DMS114 treated with DMSO at 0.1 percent for 48 hours (cell line): ENCODE results near the gene IL32.
"Not testable (repeated sequence)": the region's sequence is repeated elsewhere in the genome, so short reads cannot be mapped to it uniquely, and the experiment has no call there.

Experiments used
- DNase-seq: peaks from one replicate; lab custom pipeline; 2025; ENCODE audit not compliant: unreplicated experiment; lab: John Stamatoyannopoulos, UW

Gene IL32

DNA sequence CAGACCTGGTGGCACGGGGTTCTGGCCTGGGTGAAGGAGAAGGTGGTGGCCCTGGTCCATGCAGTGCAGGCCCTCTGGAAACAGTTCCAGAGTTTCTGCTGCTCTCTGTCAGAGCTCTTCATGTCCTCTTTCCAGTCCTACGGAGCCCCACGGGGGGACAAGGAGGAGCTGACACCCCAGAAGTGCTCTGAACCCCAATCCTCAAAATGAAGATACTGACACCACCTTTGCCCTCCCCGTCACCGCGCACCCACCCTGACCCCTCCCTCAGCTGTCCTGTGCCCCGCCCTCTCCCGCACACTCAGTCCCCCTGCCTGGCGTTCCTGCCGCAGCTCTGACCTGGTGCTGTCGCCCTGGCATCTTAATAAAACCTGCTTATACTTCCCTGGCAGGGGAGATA lies 3.7 kb downstream of the IL32 start:
- not testable (repeated sequence) for DNase-seq

DNA sequence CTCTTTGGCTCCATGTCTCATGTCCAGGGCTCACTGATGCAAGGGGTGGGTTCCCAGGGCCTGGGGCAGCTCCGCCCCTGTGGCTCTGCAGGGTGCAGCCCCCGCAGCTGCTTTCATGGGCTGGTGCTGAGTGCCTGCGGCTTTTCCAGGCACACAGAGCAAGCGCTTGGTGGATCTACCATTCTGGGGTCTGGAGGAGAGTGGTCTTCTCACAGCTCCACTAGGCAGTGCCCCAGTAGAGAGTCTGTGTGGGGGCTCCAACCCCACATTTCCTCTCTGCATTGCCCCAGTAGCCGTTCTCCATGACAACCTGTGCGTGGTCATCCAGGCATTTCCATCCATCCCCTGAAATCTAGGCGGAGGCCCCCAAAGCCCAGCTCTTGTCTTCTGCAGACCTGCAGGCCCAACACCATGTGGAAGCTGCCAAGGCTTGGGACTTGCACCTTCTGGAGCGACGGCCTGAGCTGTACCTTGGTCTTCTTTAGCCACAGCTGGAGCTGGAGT lies 5.2 kb downstream of the IL32 start:
- DNase-seq = no peak

DNA sequence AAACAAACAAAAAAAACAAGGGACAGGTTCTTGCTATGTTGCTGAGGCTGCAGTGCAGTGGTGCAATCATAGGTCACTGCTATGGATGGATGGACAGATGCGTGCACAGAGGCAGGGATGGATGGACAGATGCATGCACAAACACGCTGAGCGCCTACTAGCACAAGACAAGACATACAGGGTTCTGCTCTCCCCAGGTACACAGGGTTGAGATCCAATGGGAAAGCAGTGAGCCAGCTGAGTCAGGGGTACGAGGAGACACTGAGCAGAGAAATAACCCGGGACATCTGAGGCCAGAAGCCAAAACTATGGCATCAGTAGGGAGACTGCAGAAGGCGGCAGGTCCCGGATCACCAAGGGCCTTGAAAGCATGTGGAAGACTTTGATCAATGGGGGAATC lies 6.2 kb downstream of the IL32 start:
- DNase-seq = no peak

DNA sequence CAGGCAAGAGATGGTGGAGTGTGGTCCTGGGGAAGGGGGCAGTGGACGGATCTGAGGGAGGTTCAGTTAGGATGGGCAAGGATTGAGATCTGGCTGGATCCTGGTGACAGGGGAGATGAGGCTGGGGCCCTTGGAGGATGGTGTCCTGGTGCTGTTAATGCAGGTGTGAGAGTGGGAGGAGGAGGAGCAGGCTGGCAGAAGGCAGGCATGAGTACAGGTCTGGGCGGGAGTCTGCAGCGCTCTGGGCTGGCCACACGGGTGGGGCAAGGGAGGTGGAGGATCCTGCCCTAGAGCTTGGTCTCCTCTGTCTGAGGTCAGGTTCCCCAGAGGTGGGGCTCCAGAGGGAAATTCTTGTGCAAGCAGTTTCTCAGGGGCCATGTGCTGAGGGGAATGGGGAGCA lies 6.7 kb downstream of the IL32 start:
- not testable (repeated sequence) for DNase-seq

DNA sequence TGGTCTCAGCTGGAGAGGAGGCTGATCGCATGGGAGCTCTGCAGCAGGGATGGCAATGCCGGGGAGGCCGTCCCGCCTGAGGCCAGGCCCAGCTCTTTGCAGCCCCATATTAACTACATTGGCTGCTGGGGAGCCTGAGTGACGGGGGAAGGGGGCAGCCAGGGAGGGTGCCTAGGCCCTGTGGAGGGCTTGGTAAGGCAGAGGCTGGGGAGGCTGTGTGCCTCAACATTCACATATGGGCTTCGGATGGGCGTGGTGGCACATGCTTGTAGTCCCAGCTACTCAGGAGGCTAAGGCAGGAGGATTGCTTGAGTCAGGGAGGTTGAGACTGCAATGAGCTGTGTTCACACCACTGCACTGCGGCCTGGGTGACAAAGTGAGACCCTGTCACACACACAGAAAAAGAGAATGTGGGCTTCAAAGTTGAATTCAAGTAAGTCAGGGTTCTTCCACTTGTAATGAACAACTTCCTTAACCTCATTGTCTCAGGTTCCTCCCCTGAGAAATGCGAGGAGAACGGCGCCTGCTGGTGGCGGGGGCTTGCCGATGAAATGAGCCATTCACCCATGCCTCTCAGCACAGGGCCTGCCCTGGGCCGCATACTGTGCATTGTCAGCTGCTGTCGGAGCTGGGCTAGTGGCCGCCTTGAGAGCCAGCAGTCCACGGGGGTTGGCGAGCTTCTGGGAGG lies 7.3 kb downstream of the IL32 start:
- DNase-seq = not testable (repeated sequence)

DNA sequence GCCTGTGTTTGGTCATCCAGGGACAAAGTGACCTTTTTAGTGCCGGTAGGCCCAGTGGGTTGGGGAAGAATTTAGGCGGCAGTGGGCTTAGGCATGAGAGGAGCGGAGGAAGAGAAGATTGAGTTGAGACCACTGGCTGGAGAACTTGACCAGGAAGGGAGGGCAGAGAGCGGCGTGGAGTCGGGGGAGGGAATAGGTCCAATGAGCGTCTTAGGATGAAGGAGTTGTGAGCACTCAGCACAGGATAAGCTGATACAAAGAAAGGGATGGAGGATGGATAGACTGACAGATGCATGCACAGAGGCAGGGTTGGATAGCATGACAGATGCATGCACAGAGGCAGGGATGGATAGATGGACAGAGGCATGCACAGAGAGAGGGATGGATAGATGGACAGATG lies 8.0 kb downstream of the IL32 start:
- DNase-seq = no peak

DNA sequence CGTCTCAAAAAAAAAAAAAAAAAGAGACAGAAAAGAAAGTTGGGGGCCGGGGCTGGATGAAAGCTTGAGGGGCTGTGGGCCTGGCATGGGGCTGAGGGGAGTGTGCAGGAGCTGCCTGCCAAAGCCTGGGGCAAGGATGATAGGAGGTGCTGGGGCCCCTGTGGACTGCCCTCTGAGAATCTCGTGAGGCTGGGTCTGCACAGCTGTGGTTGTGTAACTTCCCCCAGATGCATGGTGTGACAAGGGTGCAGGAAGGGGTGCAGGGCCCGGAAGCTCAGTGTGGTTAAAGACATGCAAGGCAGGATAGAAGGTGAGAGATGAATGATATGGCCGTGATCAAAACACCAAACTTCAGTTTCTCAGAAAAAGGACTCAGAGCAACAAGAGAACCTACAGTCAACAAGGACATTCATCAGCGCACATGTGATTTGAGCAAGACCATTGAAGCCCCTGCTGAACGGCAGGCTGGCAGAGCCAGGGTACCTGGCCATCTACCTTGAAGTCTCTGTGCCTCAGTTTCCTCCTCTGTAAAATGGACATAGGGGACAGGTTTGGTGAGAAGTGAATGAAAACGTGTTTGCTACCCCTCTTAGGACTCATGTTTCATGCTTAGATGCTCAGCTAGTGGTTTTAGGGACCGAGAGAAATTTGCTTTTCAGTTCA lies 9.6 kb downstream of the IL32 start:
- DNase-seq = no peak

DNA sequence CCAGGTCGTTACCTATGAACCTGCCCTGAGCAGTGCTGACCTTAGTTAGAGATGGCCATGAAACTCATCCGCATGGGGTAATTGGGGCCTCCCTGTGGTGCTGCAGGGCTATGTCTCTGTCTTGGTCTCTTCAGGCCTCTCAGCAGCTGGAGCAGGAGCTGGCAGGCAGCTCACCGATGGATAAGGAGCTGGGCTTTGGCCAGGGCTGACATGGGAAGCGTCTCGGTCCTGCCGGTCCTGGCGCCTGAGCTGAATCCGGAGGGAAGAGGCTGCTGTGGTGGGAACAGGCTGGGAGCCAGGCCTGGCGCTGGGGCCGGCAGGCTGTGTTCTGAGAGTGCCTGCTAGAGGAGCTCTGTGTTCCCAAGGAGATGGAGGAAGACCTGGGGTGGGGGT lies 10.1 kb downstream of the IL32 start:
- no peak for DNase-seq

DNA sequence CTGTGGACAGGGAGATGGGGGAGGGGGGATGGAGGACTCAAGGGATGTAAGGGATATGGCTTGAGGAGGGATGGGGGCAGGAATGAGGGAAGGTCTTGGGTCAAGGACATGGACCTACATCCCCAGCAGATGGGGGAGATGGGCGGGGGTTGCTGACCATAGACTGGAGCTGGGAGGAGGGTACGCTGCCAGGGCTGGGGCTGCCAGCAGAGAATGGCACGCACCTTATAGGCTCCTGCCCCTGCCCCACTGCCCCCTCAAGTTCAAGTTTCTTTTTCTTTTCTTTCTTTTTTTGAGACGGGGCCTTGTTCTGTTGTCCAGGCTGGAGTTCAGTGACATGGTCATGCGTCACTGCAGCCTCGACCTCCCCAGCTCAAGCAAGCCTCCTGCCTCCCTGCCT lies 10.5 kb downstream of the IL32 start:
- DNase-seq = not testable (repeated sequence)

DNA sequence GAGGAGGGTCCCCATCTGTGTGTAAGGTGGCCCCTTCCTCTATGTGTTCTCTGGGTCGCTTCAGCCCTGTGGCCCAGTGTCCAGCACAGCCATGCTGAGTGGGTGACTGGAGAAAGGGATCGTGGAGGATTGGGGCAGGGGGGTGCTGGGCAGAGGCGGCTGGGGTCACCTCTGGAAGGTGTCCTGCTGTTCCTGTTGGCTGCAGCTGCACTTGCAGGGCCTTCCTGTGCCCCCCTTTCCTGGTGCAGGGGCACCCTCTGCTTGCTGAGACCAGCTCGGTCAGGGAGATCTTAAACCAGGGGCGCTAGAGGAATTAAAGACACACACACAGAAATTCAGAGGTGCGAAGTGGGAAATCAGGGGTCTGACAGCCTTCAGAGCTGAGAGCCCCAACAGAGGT lies 11.1 kb downstream of the IL32 start:
- DNase-seq = no peak

DNA sequence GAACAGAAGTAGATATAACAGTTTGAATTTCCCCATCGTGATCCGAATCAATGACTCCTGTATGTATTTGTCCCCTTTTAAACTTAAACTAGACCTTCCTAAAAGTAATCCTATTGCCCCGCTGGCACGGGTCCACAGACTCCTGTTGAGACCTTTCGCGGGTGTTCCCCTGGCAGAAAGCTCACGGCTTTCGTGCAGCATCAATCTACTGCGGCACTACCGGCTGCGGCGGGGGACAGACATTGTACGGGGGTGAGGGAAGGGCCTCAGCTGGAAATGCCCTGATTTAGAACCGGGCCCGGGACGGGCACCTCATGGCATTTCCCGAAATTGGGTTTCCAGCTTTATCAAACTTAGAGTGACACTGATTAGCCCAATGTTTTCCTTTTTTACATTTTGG lies 14.6 kb downstream of the IL32 start:
- no peak for DNase-seq

DNA sequence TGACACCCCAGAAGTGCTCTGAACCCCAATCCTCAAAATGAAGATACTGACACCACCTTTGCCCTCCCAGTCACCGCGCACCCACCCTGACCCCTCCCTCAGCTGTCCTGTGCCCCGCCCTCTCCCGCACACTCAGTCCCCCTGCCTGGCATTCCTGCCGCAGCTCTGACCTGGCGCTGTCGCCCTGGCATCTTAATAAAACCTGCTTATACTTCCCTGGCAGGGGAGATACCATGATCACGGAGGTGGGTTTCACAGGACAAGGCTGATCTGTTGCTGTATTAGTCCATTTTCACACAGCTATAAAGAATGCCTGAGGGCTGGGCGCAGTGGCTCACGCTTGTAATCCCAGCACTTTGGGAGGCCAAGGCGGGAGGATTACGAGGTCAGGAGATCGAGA lies 16.5 kb downstream of the IL32 start:
- DNase-seq = not testable (repeated sequence)

DNA sequence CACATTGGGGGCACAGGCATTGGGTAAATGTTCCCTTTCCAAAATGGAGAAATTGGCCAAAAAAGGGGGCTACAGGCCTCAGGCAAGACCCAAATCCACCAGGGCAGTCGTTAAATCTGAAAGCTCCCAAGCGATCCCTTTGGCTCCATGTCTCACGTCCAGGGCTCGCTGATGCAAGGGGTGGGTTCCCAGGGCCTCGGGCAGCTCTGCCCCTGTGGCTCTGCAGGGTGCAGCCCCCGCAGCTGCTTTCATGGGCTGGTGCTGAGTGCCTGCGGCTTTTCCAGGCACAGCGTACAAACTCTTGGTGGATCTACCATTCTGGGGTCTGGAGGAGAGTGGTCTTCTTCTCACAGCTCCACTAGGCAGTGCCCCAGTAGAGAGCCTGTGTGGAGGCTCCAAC lies 18.0 kb downstream of the IL32 start:
- not testable (repeated sequence) for DNase-seq

DNA sequence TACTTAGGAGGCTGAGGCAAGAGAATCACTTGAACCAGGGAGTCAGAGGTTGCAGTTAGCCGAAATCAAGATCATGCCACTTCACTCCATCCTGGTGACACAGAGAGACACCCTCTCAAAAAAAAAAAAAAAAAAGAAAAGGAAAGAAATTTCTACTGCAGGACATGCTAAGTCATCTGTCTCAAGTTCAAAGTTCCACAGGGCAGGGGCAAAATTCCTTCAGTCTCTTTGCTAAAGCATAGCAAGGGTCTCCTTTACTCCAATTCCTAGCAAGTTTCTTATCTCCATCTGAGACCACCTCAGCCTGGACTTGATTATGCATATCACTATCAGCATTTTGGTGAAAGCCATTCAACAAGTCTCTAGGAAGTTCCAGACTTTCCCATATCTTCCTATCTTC lies 19.1 kb downstream of the IL32 start:
- no peak for DNase-seq

DNA sequence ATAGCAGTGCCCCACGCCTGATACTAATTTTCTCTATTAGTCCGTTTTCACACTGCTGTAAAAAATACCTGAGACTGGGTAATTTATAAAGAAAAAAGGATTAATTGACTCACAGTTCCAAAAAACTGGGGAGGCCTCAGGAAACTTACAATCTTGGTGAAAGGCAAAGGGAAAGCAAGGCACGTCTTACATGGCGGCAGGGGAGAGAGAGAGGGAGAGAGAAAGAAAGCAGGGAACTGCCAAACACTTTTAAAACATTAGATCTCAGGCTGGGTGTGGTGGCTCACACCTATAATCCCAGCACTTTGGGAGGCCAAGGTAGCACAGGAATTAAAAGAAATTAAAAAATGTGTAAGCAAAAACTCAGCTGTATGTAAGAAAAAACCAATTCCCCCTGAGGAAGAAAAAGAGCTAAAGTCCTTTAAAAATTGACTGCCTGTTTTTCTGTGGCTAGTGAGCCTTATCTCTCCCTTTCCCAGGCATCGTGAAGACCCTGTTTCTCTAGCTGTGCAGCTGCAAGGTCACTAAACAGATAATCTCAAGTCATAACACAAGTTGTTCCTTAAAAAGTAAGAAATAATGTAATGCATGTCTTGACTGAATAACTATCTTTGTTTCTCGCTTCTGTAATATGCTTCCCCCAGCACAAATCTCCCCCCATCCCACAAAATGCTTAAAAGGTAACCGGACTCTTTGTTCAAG lies 19.7 kb downstream of the IL32 start:
- DNase-seq = no peak

DNA sequence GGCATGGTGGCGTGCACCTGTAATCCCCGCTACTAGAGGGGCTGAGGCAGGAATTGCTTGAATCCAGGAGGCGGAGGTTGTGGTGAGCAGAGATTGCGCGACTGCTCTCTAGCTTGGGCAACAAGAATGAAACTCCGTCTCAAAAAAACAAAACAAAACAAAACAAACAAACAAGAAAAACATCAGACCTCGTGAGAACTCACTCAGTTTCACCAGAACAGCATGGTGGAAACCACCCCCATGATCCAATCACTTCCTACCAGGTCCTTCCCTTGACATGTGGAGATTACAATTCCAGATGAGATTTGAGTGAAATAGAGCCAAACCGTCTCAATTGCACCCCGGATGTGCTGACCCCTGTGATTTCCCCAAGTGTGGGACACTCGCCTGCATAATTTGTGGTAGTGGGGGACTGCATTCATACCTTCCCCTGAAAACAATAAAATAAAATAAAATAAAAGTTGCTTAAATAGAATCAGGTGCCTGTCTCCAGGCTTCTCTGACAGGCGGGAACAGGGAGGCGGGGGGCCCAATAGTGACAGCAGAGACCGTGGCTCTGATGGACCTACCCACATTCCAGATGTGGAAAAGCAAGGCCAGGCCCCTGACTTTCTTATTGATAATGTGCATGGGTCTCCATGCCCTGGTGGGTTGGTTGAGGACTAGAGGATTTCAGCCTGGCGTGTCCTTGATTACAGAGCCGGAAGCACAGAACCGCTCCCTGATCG lies 20.6 kb downstream of the IL32 start:
- no peak for DNase-seq

DNA sequence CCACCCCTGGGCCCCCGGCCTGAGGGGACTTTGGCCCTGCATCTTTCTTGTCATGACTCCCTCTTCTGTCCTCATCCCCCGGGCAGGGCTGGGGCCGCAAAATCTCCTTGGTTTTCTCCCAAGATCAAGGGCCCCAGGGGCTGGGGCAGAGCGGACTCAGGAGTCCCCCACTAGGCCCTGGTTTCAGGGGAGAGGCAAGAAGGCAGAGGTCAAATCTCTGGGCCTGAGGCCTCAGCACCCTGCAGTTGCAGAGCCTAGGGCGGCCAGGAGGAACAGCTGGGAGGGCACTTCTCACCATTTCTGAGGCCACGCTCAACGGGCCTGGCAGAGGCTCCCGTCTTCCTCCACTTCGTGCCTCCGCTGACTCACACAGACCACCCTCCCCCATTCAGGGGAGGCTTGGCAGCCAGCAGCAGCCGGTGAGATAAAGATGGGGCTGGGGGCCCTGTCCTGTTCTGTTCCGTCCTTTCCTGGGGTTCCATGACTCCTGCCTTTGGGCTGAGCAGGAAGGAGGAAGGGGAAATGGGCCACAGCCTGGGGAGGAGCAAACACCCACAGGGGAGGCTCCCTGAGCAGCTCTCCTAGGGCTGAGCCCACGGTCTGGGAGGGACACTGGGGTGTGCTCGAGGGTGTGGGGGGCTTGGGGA lies 21.3 kb downstream of the IL32 start:
- DNase-seq = no peak

DNA sequence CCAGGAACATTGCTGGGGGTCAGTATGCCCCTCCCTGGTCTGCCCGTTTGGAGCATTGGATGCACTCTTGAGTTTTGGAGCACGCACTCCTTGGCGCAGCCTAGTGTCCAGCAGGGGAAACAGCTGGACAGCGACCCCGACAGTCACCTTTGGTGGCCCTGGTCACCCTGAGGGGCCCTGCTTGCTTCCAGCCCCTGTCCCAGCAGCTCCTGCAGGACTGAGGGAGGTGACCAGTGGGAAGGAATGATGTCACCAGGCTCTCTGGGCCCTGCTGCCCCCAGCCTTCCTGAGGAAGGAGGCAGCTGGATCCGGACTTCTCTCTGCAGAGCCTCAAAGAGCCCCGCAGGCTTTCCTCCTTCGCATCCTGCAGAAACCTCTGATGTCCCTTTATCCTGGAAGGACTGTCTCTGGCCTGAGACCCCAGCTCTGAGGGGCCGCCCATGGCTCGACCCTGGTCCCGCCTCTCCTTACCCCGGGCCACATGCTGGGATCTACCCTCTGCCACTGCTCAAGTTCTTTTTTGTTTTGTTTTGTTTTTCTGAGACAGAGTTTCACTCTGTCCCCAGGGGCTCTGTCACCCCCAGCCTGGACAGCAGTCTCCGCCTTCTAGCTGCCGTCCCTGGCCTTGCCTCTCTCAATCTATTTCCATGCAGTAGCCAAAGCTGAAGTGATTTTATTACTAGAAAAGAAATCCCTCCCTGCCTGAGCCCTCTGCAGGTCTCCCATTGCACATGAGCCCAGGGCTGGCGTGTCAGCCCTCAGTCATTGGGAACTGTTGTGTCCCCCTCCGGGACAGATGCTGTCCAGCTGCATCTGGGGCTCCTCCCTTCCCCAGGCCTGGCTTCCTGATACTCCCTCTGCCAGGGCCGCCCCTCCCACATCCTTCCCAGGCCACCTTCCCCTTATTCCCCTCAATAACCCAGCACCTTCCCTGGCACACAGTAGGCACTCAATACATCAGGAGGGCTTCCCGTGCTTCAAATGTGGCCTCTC lies 22.1 kb downstream of the IL32 start:
- DNase-seq = no peak

DNA sequence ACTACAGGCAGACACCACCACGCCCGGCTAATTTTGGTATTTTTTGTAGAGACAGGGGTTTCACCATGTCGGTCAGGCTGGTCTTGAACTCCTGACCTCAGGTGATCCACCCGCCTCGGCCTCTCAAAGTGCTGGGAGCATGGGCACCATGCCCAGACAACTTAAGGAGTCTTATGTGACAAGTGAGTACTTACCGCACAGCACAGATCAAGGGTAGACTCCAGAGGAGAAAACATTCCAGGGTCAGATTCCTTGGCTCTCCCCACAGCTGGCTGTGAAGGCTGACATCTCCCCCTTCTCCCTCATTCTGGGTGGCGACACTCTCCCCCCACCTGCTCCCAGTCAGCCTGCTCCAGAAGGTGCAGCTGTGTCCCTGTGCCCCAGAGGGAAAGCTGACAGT lies 23.0 kb downstream of the IL32 start:
- no peak for DNase-seq
